ENCODE results near the gene SEC62. TPM values are rescaled to one million over a fixed set of nuclear protein-coding genes. Genes with fewer than 3 reads are reported as not detected.

The SEC62 gene
- total RNA-seq, 2 experiments from 2014 or later, result 64.5 to 176 TPM

- Histone ChIP-seq H3K27ac (ENCODE audit: low read depth, low read length, poor library complexity, severe bottlenecking) (no peak overlapping the region), H3K9me3 (ENCODE audit: low read length) (no peaks in the 10 kb centered on the region), H3K4me2 (ENCODE audit: low read length) (no peak overlapping the region), H3K79me2 (ENCODE audit: insufficient read depth, low read depth, low read length) (peaks cover 43% of the 10 kb centered on the region; the same call in 1 of the 2 replicates), H4K20me1 (ENCODE audit: insufficient read depth, low read length) (no peaks in the 10 kb centered on the region), H3K4me1 (ENCODE audit: insufficient read depth, low read length, poor library complexity, severe bottlenecking) (no peaks in the 10 kb centered on the region), H3K9me2 (ENCODE audit: insufficient read depth, low read length) (no peaks in the 10 kb centered on the region), H3K36me3 (ENCODE audit: insufficient read depth, low read length) (peaks cover 98% of the 10 kb centered on the region), H3K4me3 (ENCODE audit: low read depth, low read length, poor library complexity, severe bottlenecking) (no peak overlapping the region), H2AFZ (ENCODE audit: low read length) (no peak overlapping the region)
- POLR2A ChIA-PET, result interaction anchor here (0.7 to 1.3 kb wide), 6 partner anchors 12 to 147 kb away, joined by 3 to 8 read pairs (median 6); partner anchors contain the start of gene GPR160
- intact Hi-C loops (cut with micrococcal nuclease; ENCODE audit: unreplicated experiment), result no loop called here
- no peak for DNase-seq (ENCODE audit: low spot score)
- CTCF ChIA-PET (ENCODE audit: unreplicated experiment), result no interaction called here
- no peak for TF ChIP-seq EZH2phosphoT487 (IDR thresholded peaks at IDR 0.05; ENCODE audit: borderline replicate concordance, low read depth, low read length)
- TF ChIP-seq CTCF (conservative IDR thresholded peaks at IDR 0.05; ENCODE audit: low read length), result no peak
- BruUV-seq (replicated peaks), result no TSS peak
These were observed 23.8 kb downstream of the SEC62 start for GRCh38 chr3:169990431-169990830.

- Histone ChIP-seq H3K4me2 (ENCODE audit: low read length) (no peak overlapping the region), H3K4me1 (ENCODE audit: insufficient read depth, low read length, poor library complexity, severe bottlenecking) (no peaks in the 10 kb centered on the region), H3K4me3 (ENCODE audit: low read depth, low read length, poor library complexity, severe bottlenecking) (no peak overlapping the region), H3K36me3 (ENCODE audit: insufficient read depth, low read length) (peaks cover 98% of the 10 kb centered on the region), H3K9me2 (ENCODE audit: insufficient read depth, low read length) (no peaks in the 10 kb centered on the region), H3K27ac (ENCODE audit: low read depth, low read length, poor library complexity, severe bottlenecking) (peak overlapping the region; percentile 7), H3K79me2 (ENCODE audit: insufficient read depth, low read depth, low read length) (peaks cover 35% of the 10 kb centered on the region; the same call in 1 of the 2 replicates), H3K9me3 (ENCODE audit: low read length) (no peaks in the 10 kb centered on the region), H4K20me1 (ENCODE audit: insufficient read depth, low read length) (no peaks in the 10 kb centered on the region), H2AFZ (ENCODE audit: low read length) (no peak overlapping the region)
- CTCF ChIA-PET (ENCODE audit: unreplicated experiment), result no interaction called here
- no TSS peak for BruUV-seq (replicated peaks)
- intact Hi-C loops (cut with micrococcal nuclease; ENCODE audit: unreplicated experiment), result no loop called here
- DNase-seq (ENCODE audit: low spot score), result no peak
- TF ChIP-seq CTCF (conservative IDR thresholded peaks at IDR 0.05; ENCODE audit: low read length) (no peak), EZH2phosphoT487 (IDR thresholded peaks at IDR 0.05; ENCODE audit: borderline replicate concordance, low read depth, low read length) (no peak)
- POLR2A ChIA-PET, result interaction anchor here (0.8 kb wide), 1 partner anchor 28 kb away, joined by 4 read pairs; no protein-coding TSS in a partner anchor
These were observed 25.5 kb downstream of the SEC62 start for GRCh38 chr3:169992156-169992555.

GRCh38 chr3:169992781-169993180, 26.2 kb downstream of the SEC62 start:
- intact Hi-C loops (cut with micrococcal nuclease; ENCODE audit: unreplicated experiment), result no loop called here

More at GRCh38 chr3:169992781-169993180, 26.2 kb downstream of the SEC62 start:
- CTCF ChIA-PET (ENCODE audit: unreplicated experiment), result no interaction called here
- Histone ChIP-seq H3K9me3 (ENCODE audit: low read length) (no peaks in the 10 kb centered on the region), H3K4me1 (ENCODE audit: insufficient read depth, low read length, poor library complexity, severe bottlenecking) (peaks cover under 1% of the 10 kb centered on the region), H4K20me1 (ENCODE audit: insufficient read depth, low read length) (no peaks in the 10 kb centered on the region), H3K27ac (ENCODE audit: low read depth, low read length, poor library complexity, severe bottlenecking) (no peak overlapping the region), H3K79me2 (ENCODE audit: insufficient read depth, low read depth, low read length) (peaks cover 33% of the 10 kb centered on the region; the same call in 1 of the 2 replicates), H3K36me3 (ENCODE audit: insufficient read depth, low read length) (peaks cover 97% of the 10 kb centered on the region), H3K9me2 (ENCODE audit: insufficient read depth, low read length) (no peaks in the 10 kb centered on the region), H2AFZ (ENCODE audit: low read length) (no peak overlapping the region), H3K4me2 (ENCODE audit: low read length) (no peak overlapping the region), H3K4me3 (ENCODE audit: low read depth, low read length, poor library complexity, severe bottlenecking) (no peak overlapping the region)
- BruUV-seq (replicated peaks), result TSS peak; percentile 67
- no peak for TF ChIP-seq EZH2phosphoT487 (IDR thresholded peaks at IDR 0.05; ENCODE audit: borderline replicate concordance, low read depth, low read length)
- no peak for TF ChIP-seq CTCF (conservative IDR thresholded peaks at IDR 0.05; ENCODE audit: low read length)
- DNase-seq (ENCODE audit: low spot score), result no peak
- POLR2A ChIA-PET, result interaction anchor here (0.8 kb wide), 1 partner anchor 27 kb away, joined by 4 read pairs; no protein-coding TSS in a partner anchor

All from OCI-LY7 (cell line).